HUES48 (cell line): ENCODE data around the gene ALAS1.

Experiments
- H3K27ac ChIP-seq: one replicate; pipeline ENCODE4 v1.7.0; 2013; ENCODE audit warnings: low read depth, low read length, inconsistent platforms
- H3K27me3 ChIP-seq: 2 replicates; pipeline ENCODE4 v1.6.1; 2013; ENCODE audit warnings: mild to moderate bottlenecking, low read length; ENCODE audit not compliant: control insufficient read depth, insufficient read depth
- H3K36me3 ChIP-seq: 2 replicates; pipeline ENCODE4 v1.6.1; 2013; ENCODE audit warnings: low read length; ENCODE audit not compliant: control insufficient read depth, insufficient read depth
- H3K4me1 ChIP-seq: 2 replicates; pipeline ENCODE4 v1.6.1; 2013; ENCODE audit warnings: mild to moderate bottlenecking, low read length; ENCODE audit not compliant: control insufficient read depth, insufficient read depth
- H3K4me3 ChIP-seq: 2 replicates; pipeline ENCODE4 v1.5.1; 2013; ENCODE audit warnings: mild to moderate bottlenecking, low read depth, low read length
- H3K9ac ChIP-seq: 2 replicates; pipeline ENCODE4 v1.6.1; 2013; ENCODE audit warnings: mild to moderate bottlenecking, low read depth, low read length, moderate library complexity
- H3K9me3 ChIP-seq: 2 replicates; pipeline ENCODE4 v1.6.1; 2013; ENCODE audit warnings: low read length; ENCODE audit not compliant: control insufficient read depth, insufficient read depth

The ALAS1 gene

GRCh38 chr3:52202384-52203077, 4.6 kb downstream of the ALAS1 start:
- Histone ChIP-seq H3K4me3 (no peak overlapping the region), H3K4me1 (peaks cover 6% of the 10 kb centered on the region), H3K9me3 (no peaks in the 10 kb centered on the region), H3K36me3 (peaks cover 80% of the 10 kb centered on the region), H3K27ac (no peak overlapping the region), H3K27me3 (no peaks in the 10 kb centered on the region), H3K9ac (no peak overlapping the region)

- peaks cover 3% of the 10 kb centered on the region; the same call in 1 of the 2 replicates for H3K4me1 ChIP-seq
Measured at GRCh38 chr3:52203701-52204100, 5.7 kb downstream of the ALAS1 start.

GRCh38 chr3:52204337-52205073, 6.5 kb downstream of the ALAS1 start:
- Histone ChIP-seq H3K9me3 (no peaks in the 10 kb centered on the region), H3K27me3 (no peaks in the 10 kb centered on the region), H3K27ac (no peak overlapping the region), H3K4me3 (no peak overlapping the region), H3K4me1 (no peaks in the 10 kb centered on the region), H3K36me3 (peaks cover 93% of the 10 kb centered on the region), H3K9ac (no peak overlapping the region)

More at GRCh38 chr3:52203701-52204100, 5.7 kb downstream of the ALAS1 start:
- peaks cover 92% of the 10 kb centered on the region for H3K36me3 ChIP-seq
- no peaks in the 10 kb centered on the region for H3K27me3 ChIP-seq
- H3K27ac ChIP-seq = no peak overlapping the region
- no peak overlapping the region for H3K9ac ChIP-seq
- no peaks in the 10 kb centered on the region for H3K9me3 ChIP-seq
- no peak overlapping the region for H3K4me3 ChIP-seq

- no peak overlapping the region for H3K27ac ChIP-seq
- no peaks in the 10 kb centered on the region for H3K27me3 ChIP-seq
- no peaks in the 10 kb centered on the region for H3K4me1 ChIP-seq
- H3K4me3 ChIP-seq = no peak overlapping the region
- H3K9ac ChIP-seq = no peak overlapping the region
- peaks cover 94% of the 10 kb centered on the region for H3K36me3 ChIP-seq
- H3K9me3 ChIP-seq = no peaks in the 10 kb centered on the region
Measured at GRCh38 chr3:52205727-52206372, 7.9 kb downstream of the ALAS1 start.

- Histone ChIP-seq H3K4me1 (no peaks in the 10 kb centered on the region), H3K9me3 (no peaks in the 10 kb centered on the region), H3K36me3 (peaks cover 93% of the 10 kb centered on the region), H3K27ac (no peak overlapping the region), H3K4me3 (no peak overlapping the region), H3K9ac (no peak overlapping the region), H3K27me3 (no peaks in the 10 kb centered on the region)
Measured at GRCh38 chr3:52208556-52208955, 10.6 kb downstream of the ALAS1 start.

GRCh38 chr3:52210037-52210436, 12.1 kb downstream of the ALAS1 start:
- Histone ChIP-seq H3K9ac (no peak overlapping the region), H3K27me3 (no peaks in the 10 kb centered on the region), H3K4me1 (no peaks in the 10 kb centered on the region), H3K27ac (no peak overlapping the region), H3K36me3 (peaks cover 93% of the 10 kb centered on the region), H3K4me3 (no peak overlapping the region), H3K9me3 (no peaks in the 10 kb centered on the region)

- Histone ChIP-seq H3K9ac (no peak overlapping the region), H3K4me3 (no peak overlapping the region), H3K36me3 (peaks cover 93% of the 10 kb centered on the region), H3K27ac (no peak overlapping the region), H3K4me1 (no peaks in the 10 kb centered on the region), H3K27me3 (no peaks in the 10 kb centered on the region), H3K9me3 (no peaks in the 10 kb centered on the region)
Measured at GRCh38 chr3:52210550-52211046, 12.6 kb downstream of the ALAS1 start.

- Histone ChIP-seq H3K27me3 (no peaks in the 10 kb centered on the region), H3K4me1 (no peaks in the 10 kb centered on the region), H3K9me3 (no peaks in the 10 kb centered on the region), H3K27ac (no peak overlapping the region), H3K36me3 (peaks cover 85% of the 10 kb centered on the region), H3K4me3 (no peak overlapping the region), H3K9ac (no peak overlapping the region)
Measured at GRCh38 chr3:52211268-52211891, 13.4 kb downstream of the ALAS1 start.

GRCh38 chr3:52213005-52213404, 15.0 kb downstream of the ALAS1 start:
- Histone ChIP-seq H3K4me3 (no peak overlapping the region), H3K27me3 (no peaks in the 10 kb centered on the region), H3K9ac (no peak overlapping the region), H3K36me3 (peaks cover 73% of the 10 kb centered on the region), H3K27ac (no peak overlapping the region), H3K9me3 (no peaks in the 10 kb centered on the region), H3K4me1 (no peaks in the 10 kb centered on the region)

- peaks cover 64% of the 10 kb centered on the region for H3K36me3 ChIP-seq
Measured at GRCh38 chr3:52213901-52214300, 15.9 kb downstream of the ALAS1 start.

More at GRCh38 chr3:52213901-52214300, 15.9 kb downstream of the ALAS1 start:
- Histone ChIP-seq H3K9ac (no peak overlapping the region), H3K27ac (no peak overlapping the region), H3K4me1 (no peaks in the 10 kb centered on the region), H3K9me3 (no peaks in the 10 kb centered on the region), H3K4me3 (no peak overlapping the region), H3K27me3 (no peaks in the 10 kb centered on the region)
